OCI-M2 (cell line): Measurements from ENCODE around the gene KLLN.
"Not testable (repeated sequence)": the region's sequence is repeated elsewhere in the genome, so short reads cannot be mapped to it uniquely, and the experiment has no call there.

Experiments
- DNase-seq: peaks from one replicate; lab custom pipeline; 2025; ENCODE audit not compliant: unreplicated experiment; lab: John Stamatoyannopoulos, UW

Gene KLLN

GRCh38 chr10:87863053-87863943, at the start of gene KLLN, which contains the start of gene PTEN:
Gene KLLN (minus strand): TSS chr10:87863533. CDS start chr10:87862487, 1,046 bp downstream.
Gene PTEN (plus strand): TSS chr10:87863625. CDS start chr10:87864470, 845 bp downstream.
- DNase-seq: no peak

GRCh38 chr10:87903396-87903795, 40.1 kb upstream of the KLLN start:
- DNase-seq: not testable (repeated sequence)

GRCh38 chr10:87897957-87898356, 34.6 kb upstream of the KLLN start:
- DNase-seq: not testable (repeated sequence)

GRCh38 chr10:87896216-87896615, 32.9 kb upstream of the KLLN start:
- no peak for DNase-seq

- DNase-seq: no peak
Observed at GRCh38 chr10:87895430-87895829, 32.1 kb upstream of the KLLN start.

GRCh38 chr10:87887548-87888289, 24.4 kb upstream of the KLLN start:
- no peak for DNase-seq

GRCh38 chr10:87887146-87887545, 23.8 kb upstream of the KLLN start:
- DNase-seq: no peak

- DNase-seq: no peak
Observed at GRCh38 chr10:87886635-87887034, 23.3 kb upstream of the KLLN start.

- no peak for DNase-seq
Observed at GRCh38 chr10:87882555-87883294, 19.4 kb upstream of the KLLN start.

GRCh38 chr10:87881373-87882059, 18.2 kb upstream of the KLLN start:
- not testable (repeated sequence) for DNase-seq

GRCh38 chr10:87880336-87880735, 17.0 kb upstream of the KLLN start:
- no peak for DNase-seq

GRCh38 chr10:87878664-87879459, 15.5 kb upstream of the KLLN start:
- peak; percentile 48 for DNase-seq

- DNase-seq: no peak
Observed at GRCh38 chr10:87875929-87876571, 12.7 kb upstream of the KLLN start.

- no peak for DNase-seq
Observed at GRCh38 chr10:87873656-87874055, 10.3 kb upstream of the KLLN start.

GRCh38 chr10:87872828-87873227, 9.5 kb upstream of the KLLN start:
- no peak for DNase-seq

GRCh38 chr10:87869773-87870551, 6.6 kb upstream of the KLLN start:
- no peak for DNase-seq

- not testable (repeated sequence) for DNase-seq
Observed at GRCh38 chr10:87869139-87869538, 5.8 kb upstream of the KLLN start.

GRCh38 chr10:87868277-87868676, 4.9 kb upstream of the KLLN start:
- no peak for DNase-seq

GRCh38 chr10:87867453-87867852, 4.1 kb upstream of the KLLN start:
- no peak for DNase-seq
